ENCODE data around the gene TMEM121. TPM values are rescaled to one million over a fixed set of nuclear protein-coding genes. Genes with fewer than 3 reads are reported as not detected.

Gene TMEM121
- total and polyA plus RNA-seq, 10 of the 15 experiments (the other 5 are each of a cell fraction or from before 2014, with no cell fraction given): 0.04 to 4.9 (median 1.2) TPM; not detected in 2

- TF ChIP-seq RELB (IDR thresholded peaks at IDR 0.05; ENCODE audit: low read depth) (no peak), NFYB (IDR thresholded peaks at IDR 0.05; ENCODE audit: insufficient read depth, low read depth, low read length) (no peak), GATAD2B (conservative IDR thresholded peaks at IDR 0.05; ENCODE audit: low read depth) (peak; percentile 87; the same call in 1 of the 2 replicates), TAF1 (IDR thresholded peaks at IDR 0.05; ENCODE audit: borderline replicate concordance, low read depth, low read length) (no peak), TARDBP (IDR thresholded peaks at IDR 0.05; ENCODE audit: borderline replicate concordance) (no peak), SUZ12 (IDR thresholded peaks at IDR 0.05; ENCODE audit: unreplicated experiment) (no peak), ZNF24 (IDR thresholded peaks at IDR 0.05) (no peak), YY1 (IDR thresholded peaks at IDR 0.05; ENCODE audit: low read depth, low read length) (no peak), RCOR1 (conservative IDR thresholded peaks at IDR 0.05; ENCODE audit: low read depth, low read length) (no peak), HDAC6 (IDR thresholded peaks at IDR 0.05; ENCODE audit: unreplicated experiment) (no peak), REST (IDR thresholded peaks at IDR 0.05; ENCODE audit: low read depth, low read length) (no peak), USF1 (IDR thresholded peaks at IDR 0.05; ENCODE audit: borderline replicate concordance, extremely low read length, insufficient read depth, low read depth, low read length) (no peak), E4F1 (IDR thresholded peaks at IDR 0.05; ENCODE audit: borderline replicate concordance, partially characterized antibody) (no peak), SMARCA5 (IDR thresholded peaks at IDR 0.05) (peak; percentile 89), PBX3 (IDR thresholded peaks at IDR 0.05; ENCODE audit: insufficient replicate concordance, low read depth, low read length) (no peak), IRF3 (IDR thresholded peaks at IDR 0.05) (no peak), NRF1 (conservative IDR thresholded peaks at IDR 0.05; ENCODE audit: low read depth, low read length) (no peak), KAT2A (conservative IDR thresholded peaks at IDR 0.05; ENCODE audit: control insufficient read depth, low read depth, low read length) (no peak), NR2F1 (conservative IDR thresholded peaks at IDR 0.05) (peak; percentile 32)
Observed at GRCh38 chr14:105491366-105491973, 34.9 kb upstream of the TMEM121 start (continued).

All from GM12878 (cell line).